Measurements from ENCODE around the gene TGFBR3.

The TGFBR3 gene

GRCh38 chr1:91711504-91712247 is 174.3 kb downstream of the TGFBR3 start:
- no peak for DNase-seq (ENCODE audit: low read depth in 2 of 2)

GRCh38 chr1:91710261-91710660 is 175.7 kb downstream of the TGFBR3 start:
- DNase-seq (ENCODE audit: low read depth in 2 of 2), result no peak

- no peak for DNase-seq (ENCODE audit: low read depth in 2 of 2)
Measured at GRCh38 chr1:91708691-91709090, 177.3 kb downstream of the TGFBR3 start.

- no peak for DNase-seq (ENCODE audit: low read depth in 2 of 2)
Measured at GRCh38 chr1:91707890-91708218, 178.1 kb downstream of the TGFBR3 start.

- no peak for DNase-seq (ENCODE audit: low read depth in 2 of 2)
Measured at GRCh38 chr1:91707114-91707889, 178.6 kb downstream of the TGFBR3 start.

GRCh38 chr1:91706140-91706957 is 179.6 kb downstream of the TGFBR3 start:
- DNase-seq (ENCODE audit: low read depth in 2 of 2), result no peak

- DNase-seq (ENCODE audit: low read depth in 2 of 2), result no peak
Measured at GRCh38 chr1:91704746-91705145, 181.2 kb downstream of the TGFBR3 start.

GRCh38 chr1:91703095-91703494 is 182.9 kb downstream of the TGFBR3 start:
- no peak for DNase-seq (ENCODE audit: low read depth in 2 of 2)

GRCh38 chr1:91701472-91701869 is 184.5 kb downstream of the TGFBR3 start:
- no peak for DNase-seq (ENCODE audit: low read depth in 2 of 2)

GRCh38 chr1:91700771-91701471 is 185.0 kb downstream of the TGFBR3 start:
- DNase-seq (ENCODE audit: low read depth in 2 of 2), result no peak

GRCh38 chr1:91700332-91700731 is 185.6 kb downstream of the TGFBR3 start:
- no peak for DNase-seq (ENCODE audit: low read depth in 2 of 2)

- no peak for DNase-seq (ENCODE audit: low read depth in 2 of 2)
Measured at GRCh38 chr1:91699339-91699974, 186.5 kb downstream of the TGFBR3 start.

- DNase-seq (ENCODE audit: low read depth in 2 of 2), result no peak
Measured at GRCh38 chr1:91697861-91698260, 188.1 kb downstream of the TGFBR3 start.

- DNase-seq (ENCODE audit: low read depth in 2 of 2), result no peak
Measured at GRCh38 chr1:91697416-91697815, 188.5 kb downstream of the TGFBR3 start.

GRCh38 chr1:91696321-91696720 is 189.6 kb downstream of the TGFBR3 start:
- no peak for DNase-seq (ENCODE audit: low read depth in 2 of 2)

GRCh38 chr1:91693557-91693956 is 192.4 kb downstream of the TGFBR3 start:
- DNase-seq (ENCODE audit: low read depth in 2 of 2), result no peak

- DNase-seq (ENCODE audit: low read depth in 2 of 2), result no peak
Measured at GRCh38 chr1:91691525-91691924, 194.4 kb downstream of the TGFBR3 start.

- no peak for DNase-seq (ENCODE audit: low read depth in 2 of 2)
Measured at GRCh38 chr1:91689641-91690481, 196.1 kb downstream of the TGFBR3 start.

- no peak for DNase-seq (ENCODE audit: low read depth in 2 of 2)
Measured at GRCh38 chr1:91687452-91687851, 198.5 kb downstream of the TGFBR3 start.

- no peak for DNase-seq (ENCODE audit: low read depth in 2 of 2)
Measured at GRCh38 chr1:91685994-91686393, 200.0 kb downstream of the TGFBR3 start.
